Choroid plexus epithelial cell (primary cell): ENCODE data around the gene RAB30.
A peak's percentile ranks its signal among the peaks of the same experiment; 100 is the strongest.

Experiments
- DNase-seq: peaks from one replicate; pipeline ENCODE4 v3.0.0-alpha.2; 2010; ENCODE audit warnings: low read depth
- H3K4me3 ChIP-seq: 2 replicates; pipeline ENCODE4 v1.5.1; 2011; ENCODE audit warnings: low read depth, mild to moderate bottlenecking, control low read depth, low read length, moderate library complexity
- TF ChIP-seq, protein P1 (sequence below): conservative IDR thresholded peaks from 2 replicates; pipeline ENCODE4 v1.5.1; 2011; ENCODE audit warnings: low read depth, mild to moderate bottlenecking, control low read depth, inconsistent platforms, low read length, moderate library complexity

The RAB30 gene

DNA sequence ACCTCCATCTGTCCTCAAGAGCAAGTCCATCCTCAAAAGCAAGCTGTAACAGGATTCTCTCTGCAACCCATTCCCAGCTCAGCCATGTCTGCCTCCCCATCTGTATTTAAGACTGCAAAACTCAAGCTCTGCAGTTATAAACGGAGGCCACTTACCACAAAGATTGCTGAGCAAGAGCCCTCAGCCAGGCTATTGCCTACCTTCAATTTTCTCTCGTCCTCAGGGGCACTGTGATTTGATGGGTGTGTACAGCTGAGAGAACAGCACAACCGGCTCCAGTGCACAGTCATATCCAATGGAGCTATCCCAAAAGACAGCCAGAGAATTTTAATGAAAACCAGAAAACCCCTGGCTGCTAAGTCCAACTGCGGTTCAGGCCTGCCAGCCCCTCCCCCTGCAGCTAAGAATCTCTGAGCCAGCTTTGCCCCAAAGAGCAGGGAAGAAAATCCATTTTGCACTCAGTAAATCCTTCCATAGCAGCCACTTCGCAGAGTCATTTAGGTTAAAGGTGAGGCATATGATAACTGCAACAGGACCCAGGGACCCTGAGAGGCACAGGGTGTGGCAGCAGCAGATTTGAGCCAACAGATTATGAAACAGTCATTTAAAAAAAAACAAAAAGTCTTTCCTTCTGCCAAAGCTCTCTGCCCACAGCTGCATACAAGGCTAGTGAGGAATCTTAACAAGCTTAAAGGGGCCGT is 37.6 kb downstream of the RAB30 start:
- peak; percentile 51 for DNase-seq
- TF ChIP-seq, protein P1, sequence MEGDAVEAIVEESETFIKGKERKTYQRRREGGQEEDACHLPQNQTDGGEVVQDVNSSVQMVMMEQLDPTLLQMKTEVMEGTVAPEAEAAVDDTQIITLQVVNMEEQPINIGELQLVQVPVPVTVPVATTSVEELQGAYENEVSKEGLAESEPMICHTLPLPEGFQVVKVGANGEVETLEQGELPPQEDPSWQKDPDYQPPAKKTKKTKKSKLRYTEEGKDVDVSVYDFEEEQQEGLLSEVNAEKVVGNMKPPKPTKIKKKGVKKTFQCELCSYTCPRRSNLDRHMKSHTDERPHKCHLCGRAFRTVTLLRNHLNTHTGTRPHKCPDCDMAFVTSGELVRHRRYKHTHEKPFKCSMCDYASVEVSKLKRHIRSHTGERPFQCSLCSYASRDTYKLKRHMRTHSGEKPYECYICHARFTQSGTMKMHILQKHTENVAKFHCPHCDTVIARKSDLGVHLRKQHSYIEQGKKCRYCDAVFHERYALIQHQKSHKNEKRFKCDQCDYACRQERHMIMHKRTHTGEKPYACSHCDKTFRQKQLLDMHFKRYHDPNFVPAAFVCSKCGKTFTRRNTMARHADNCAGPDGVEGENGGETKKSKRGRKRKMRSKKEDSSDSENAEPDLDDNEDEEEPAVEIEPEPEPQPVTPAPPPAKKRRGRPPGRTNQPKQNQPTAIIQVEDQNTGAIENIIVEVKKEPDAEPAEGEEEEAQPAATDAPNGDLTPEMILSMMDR: no peak
- H3K4me3 ChIP-seq: no peak overlapping the region

DNA sequence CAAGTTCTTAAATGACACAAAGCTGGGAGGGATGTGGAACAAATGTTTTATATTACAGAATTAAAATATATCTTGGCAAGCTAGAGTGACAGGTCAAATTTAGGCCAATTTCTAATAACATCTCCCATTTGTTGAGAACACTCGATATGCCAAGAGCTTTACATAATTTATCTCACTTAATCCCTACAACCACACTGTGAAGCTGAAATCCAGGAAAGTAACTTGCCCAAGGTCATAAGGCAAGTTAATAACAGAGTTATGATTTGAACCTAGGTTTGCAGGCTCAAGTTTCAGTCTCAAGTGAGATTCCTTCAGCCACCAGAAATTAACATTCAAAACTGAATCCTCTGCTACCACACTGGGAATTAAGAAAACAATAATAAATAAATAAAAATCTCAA is 38.3 kb downstream of the RAB30 start:
- TF ChIP-seq, protein P1: no peak
- DNase-seq: no peak
- H3K4me3 ChIP-seq: no peak overlapping the region

DNA sequence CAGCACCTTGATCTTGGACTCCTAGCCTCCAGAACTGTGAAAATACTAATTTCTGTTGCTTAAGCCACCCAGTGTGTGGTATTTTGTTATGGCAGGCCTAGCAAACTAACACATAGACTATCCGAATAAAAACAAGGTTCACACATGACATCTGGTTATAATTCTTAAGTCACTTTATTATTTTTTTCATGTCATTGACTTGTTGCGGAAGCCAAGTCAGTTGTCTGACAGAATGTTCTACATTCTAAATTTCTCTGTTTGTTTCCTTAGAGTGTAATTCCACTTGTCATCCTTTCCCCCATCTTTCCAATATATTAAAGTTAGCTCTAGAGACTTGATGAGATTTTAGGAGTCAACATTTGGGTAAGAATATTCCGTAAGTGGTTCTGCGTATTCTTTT is 40.6 kb downstream of the RAB30 start:
- TF ChIP-seq, protein P1: no peak

DNA sequence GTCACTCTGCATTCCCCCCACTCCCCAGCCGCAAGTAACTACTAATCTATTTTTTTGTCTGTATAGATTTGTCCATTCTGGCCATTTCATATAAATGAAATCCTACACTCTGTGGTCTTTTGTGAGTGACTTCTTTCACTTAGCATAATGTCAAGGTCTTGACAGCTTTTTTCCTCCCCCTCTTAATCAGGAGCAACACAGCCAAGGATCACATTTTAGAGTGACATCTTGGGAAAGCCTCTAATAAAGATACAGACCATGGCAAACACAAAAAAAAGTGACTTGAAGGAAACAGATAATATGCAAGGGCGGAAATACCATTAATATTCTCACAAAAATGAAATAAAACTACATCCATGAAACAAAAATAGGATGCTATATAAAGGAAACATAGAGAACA is 43.9 kb downstream of the RAB30 start:
- H3K4me3 ChIP-seq: no peak overlapping the region
- no peak for DNase-seq
- TF ChIP-seq, protein P1: no peak

More for the DNA sequence above, 40.6 kb downstream of the RAB30 start:
- no peak overlapping the region for H3K4me3 ChIP-seq
- DNase-seq: no peak

DNA sequence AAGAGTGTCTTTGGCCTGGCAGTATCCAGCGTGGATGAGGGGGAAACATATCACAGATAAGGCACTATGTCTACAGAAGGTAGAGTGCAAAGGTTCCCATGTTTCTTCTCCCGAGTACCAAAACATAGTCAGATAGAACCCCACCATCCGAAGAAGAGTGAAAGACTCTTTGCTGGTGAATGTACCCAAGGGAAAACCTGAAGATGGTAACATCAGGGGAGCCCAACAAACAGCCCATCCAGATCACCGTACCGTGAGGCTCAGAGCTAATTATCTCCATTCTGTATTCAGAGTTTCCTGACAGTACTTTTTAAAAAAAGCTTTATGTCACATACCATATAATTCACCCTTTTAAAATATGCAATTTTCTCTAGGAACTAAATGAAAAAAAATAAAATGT is 44.4 kb downstream of the RAB30 start:
- TF ChIP-seq, protein P1: no peak
- H3K4me3 ChIP-seq: no peak overlapping the region
- DNase-seq: no peak

DNA sequence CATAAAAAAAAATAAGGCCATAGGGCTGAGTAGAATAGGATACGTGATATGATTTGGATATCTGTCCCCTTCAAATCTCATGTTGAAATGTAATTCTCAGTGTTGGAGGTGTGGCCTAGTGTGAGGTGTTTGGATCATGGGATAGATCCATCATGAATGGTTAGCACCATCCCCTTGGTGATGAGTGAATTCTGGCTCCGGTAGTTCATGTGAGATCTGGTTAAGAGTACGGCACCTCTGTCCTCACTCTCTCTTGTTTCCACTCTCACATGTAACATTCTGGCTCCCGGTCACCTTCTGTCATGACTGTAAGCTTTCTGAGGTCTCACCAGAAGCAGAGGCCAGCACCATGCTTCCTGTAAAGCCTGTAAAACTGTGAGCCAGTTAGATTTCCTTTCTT is 45.5 kb downstream of the RAB30 start:
- DNase-seq: no peak
- H3K4me3 ChIP-seq: no peak overlapping the region
- TF ChIP-seq, protein P1: no peak

DNA sequence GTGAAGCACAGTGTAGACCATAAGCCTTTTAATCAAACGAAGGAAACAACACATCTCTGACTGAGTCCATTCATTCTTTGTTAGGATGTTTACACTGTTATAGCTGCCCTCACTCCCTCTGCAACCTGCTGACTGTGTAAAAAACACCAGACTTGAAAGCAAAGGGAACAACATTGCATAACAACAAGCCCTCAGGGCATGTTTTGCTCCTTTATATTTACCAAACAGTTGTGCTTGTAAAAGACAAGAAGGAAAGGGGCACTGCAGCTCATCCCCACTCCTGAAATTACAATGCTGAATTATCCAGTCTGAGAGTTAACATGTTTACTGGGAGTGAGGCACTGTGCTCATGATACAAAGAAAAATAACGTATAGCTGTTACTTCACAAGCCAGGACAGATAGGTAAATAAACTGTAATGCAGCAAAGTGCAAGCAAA is 46.4 kb downstream of the RAB30 start:
- TF ChIP-seq, protein P1: no peak

More for the DNA sequence above, 46.4 kb downstream of the RAB30 start:
- DNase-seq: peak; percentile 61
- no peak overlapping the region for H3K4me3 ChIP-seq
